ENCODE measurements around the gene B4GALT2.

Gene B4GALT2

DNA sequence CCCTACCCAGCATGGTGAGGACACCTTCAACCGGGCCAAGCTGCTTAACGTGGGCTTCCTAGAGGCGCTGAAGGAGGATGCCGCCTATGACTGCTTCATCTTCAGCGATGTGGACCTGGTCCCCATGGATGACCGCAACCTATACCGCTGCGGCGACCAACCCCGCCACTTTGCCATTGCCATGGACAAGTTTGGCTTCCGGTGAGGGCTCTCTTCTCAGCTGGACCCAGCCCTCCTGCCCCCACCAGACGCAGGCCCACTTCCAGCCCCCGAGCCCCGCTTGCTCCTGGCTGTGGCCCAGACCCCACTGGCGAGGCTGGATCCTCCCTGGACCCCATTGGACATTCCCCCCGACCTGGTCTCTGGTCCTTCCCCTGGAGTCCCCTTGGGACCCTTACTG, 5.8 kb downstream of the B4GALT2 start:
- no peak for DNase-seq (ENCODE audit: low read depth, low spot score)

DNA sequence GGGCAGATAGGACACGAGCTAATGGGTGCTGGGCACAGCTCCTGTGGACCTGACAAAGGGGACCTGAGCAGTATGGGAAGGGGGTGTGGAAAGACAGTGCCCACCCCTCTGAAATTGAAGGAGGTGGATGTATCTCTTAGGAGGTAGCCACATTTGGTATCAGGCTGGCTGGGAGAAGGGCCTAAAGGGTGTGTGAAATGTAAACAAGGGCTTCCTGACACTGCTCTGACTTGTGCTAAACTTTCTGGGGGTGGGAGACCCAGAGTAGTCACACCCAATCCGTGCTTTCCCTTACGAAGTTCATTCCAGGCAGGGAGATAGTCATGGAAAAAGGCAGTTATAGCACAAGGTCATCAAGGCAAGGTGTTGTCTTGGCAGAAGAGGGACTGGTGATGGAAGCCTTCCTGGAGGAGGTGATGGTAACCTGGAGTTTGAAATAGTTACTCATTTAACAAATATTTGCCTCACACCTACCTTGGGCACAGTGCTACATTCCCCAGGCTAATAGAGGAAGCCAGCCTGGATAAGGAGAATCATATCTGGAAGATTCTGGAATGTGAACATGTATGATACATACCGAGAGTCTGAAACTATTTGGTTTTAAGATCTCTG, 7.1 kb downstream of the B4GALT2 start:
- DNase-seq (ENCODE audit: low read depth, low spot score) = no peak

DNA sequence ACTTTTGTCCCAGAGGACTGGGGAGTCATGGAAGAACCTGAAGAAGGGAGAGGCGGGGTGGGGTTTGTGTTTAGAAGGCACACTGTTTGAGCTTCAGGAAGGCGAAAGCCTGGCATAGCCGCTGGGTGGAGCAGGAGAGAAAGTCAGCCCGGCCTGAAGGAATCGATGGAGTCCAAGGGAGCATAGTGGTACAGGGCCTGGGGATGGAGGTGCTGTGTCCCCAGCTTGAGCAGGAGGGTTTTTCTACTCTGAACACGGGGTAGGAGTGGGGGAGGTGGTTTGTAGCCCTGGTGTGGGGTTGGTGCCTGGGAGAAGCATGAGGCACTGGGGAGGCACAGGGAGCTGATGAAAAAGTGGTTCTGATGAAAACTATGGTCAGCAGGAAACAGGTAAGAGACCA, 7.7 kb downstream of the B4GALT2 start:
- DNase-seq (ENCODE audit: low read depth, low spot score) = no peak

DNA sequence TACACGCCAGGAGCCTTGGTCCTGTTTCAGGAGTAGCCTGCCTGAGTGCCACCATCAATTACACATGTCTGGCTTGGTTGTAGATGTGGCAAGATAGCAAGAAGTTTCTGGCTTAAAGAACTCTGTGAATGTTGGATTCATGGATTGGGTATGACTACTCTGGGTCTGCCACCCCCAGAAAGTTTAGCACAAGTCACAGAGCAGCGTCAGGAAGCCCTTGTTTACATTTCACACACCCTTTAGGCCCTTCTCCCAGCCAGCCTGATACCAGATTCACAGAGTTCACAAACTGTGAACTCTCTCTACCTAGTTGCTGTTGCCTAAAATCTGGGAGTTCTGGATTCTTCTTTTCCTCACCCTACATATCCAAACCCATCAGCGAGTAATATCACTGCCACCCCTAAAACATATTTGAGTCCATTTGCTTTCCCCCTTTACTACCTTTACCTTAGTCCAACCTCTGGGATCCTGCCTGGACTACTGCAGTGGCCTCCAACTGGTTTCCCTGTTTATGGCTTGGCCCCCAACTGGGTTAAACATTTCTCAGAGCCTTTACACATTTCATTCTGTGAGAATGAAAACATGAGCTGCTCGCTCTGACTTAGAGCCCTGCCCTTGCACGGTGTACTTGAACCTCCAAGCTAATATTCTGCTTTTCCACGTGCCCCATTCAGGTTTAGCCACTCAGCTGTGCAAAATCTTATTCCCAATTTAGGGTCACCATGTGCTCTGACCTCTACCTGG, 8.3 kb downstream of the B4GALT2 start:
- no peak for DNase-seq (ENCODE audit: low read depth, low spot score)

GRCh38 chr1:43990271-43991199, 11.5 kb downstream of the B4GALT2 start:
- no peak for DNase-seq (ENCODE audit: low read depth, low spot score)

DNA sequence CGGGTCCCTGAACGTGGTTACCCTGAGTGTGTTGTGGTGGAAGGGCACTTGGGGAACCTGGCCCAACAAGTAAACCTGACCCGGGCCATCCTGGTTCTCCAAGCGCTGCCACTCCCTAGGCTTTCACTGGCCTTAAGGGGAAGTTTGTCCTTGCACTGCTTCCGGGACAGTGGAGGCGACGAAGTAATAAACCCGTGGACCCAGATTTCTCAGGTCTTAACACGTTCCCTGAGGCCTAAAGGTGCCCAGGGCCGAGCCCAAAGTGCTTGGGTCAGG, 12.1 kb downstream of the B4GALT2 start:
- no peak for DNase-seq (ENCODE audit: low read depth, low spot score)

GRCh38 chr1:43991476-43992231, 12.6 kb downstream of the B4GALT2 start, which contains the start of gene CCDC24:
CCDC24 (plus strand) TSS chr1:43991599; CDS start chr1:43991879, 280 bp downstream.
- no peak for DNase-seq (ENCODE audit: low read depth, low spot score)

GRCh38 chr1:43992232-43992995, 13.4 kb downstream of the B4GALT2 start:
- no peak for DNase-seq (ENCODE audit: low read depth, low spot score)

- DNase-seq (ENCODE audit: low read depth, low spot score) = no peak
Measured at GRCh38 chr1:43993206-43993914, 14.3 kb downstream of the B4GALT2 start.

DNA sequence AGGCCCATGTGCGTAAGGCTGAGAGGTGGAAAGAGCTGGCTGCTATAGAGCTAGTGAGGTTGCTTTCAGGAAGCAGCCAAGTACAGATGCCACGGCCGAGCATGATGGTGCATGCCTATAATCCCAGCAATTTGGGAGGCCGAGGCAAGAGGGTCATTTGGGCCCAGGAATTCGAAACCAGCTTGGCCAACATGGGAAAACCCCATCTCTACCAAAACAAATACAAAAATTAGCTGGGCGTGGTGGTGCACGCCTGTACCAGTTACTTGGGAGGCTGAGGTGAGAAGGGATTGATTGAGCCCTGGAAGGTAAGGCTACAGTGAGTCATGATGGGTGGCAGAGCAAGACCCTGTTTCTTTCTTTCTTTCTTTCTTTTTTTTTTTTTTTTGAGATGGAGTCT, 15.1 kb downstream of the B4GALT2 start:
- DNase-seq (ENCODE audit: low read depth, low spot score) = no peak

DNA sequence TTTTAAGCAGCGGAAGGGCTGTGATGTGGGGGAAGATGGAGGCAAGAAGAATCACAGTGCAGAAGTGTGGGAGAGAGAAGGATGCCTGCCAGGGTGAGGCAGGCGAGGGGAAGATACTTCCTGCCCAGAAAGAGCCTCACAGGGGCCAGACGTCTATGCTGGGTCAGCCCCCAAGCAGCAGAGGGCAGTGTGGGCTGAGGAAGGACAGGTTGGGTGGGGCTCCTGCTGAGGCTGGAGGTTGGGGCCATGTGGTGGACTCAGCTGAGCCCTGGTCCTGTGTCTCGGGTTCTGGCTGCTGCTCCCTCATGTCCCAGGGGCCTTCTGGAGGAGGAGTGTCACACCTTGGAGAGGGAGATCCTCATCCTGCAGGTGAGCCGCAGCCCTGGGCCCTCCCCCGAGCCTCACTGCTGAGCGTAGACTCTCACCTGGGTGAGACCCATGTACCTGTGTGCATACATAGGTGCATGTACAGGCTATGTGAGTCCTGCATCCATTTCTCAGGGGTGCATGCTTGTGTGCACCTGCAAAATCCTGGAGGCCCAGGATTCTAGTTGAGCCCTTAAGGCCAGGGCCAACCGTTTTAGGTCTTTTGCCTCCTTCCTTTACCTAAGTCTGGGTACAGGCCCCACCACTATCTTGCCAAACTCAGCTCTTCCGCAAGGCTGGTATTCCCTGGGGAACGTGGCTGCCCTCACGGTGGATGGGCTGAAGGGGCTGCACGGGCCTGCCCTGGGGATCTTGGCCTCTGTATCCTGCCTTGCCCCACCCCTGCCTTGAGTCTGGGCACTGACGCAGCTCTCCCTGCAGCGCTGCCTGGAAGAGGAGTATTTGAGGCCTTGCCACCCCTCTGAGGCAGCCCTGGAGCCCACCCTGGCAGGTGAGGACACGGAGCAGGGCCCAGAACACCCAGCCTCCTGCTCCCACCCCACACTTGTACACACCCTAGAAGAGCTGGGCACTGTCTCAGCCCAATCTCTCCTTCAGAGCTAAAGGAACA, 16.1 kb downstream of the B4GALT2 start:
- no peak for DNase-seq (ENCODE audit: low read depth, low spot score)

DNA sequence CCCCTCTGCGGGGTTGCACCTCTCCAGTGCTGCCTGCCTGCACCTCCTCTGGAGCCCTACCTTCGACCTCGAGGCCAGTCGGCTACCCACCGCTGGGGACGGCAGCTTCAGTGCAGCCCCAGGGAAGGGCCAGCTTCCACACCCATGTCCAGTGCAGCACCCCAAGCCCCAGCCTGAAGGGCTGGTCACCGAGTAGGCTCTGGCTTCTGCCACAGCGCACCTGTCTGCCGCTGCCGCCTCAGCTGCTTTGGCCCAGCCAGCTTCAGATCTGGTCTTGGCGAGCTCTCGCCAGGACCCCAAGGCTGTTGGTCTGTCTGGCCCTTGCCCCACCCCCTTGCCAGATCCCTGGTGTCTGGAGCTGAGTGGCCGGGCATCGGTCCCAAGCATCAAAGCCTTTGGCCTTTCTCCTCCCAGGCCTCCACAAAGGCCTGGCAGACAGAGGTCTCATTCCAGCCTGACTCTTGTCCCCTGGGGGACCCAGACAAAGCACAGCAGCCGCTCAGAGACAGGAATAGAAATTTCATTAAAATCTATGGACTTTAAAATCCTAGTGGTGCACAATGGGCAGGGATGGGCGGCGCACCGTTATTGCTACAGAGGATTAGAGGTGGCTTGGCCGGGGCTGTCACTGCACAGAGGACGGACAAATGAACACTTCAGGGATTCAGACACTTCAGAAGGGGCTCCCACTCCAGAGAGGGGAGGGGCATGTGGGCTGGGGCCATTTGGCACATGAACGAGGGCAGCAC, 17.1 kb downstream of the B4GALT2 start:
- no peak for DNase-seq (ENCODE audit: low read depth, low spot score)

- no peak for DNase-seq (ENCODE audit: low read depth, low spot score)
Measured at GRCh38 chr1:43996733-43997115, 17.7 kb downstream of the B4GALT2 start.

DNA sequence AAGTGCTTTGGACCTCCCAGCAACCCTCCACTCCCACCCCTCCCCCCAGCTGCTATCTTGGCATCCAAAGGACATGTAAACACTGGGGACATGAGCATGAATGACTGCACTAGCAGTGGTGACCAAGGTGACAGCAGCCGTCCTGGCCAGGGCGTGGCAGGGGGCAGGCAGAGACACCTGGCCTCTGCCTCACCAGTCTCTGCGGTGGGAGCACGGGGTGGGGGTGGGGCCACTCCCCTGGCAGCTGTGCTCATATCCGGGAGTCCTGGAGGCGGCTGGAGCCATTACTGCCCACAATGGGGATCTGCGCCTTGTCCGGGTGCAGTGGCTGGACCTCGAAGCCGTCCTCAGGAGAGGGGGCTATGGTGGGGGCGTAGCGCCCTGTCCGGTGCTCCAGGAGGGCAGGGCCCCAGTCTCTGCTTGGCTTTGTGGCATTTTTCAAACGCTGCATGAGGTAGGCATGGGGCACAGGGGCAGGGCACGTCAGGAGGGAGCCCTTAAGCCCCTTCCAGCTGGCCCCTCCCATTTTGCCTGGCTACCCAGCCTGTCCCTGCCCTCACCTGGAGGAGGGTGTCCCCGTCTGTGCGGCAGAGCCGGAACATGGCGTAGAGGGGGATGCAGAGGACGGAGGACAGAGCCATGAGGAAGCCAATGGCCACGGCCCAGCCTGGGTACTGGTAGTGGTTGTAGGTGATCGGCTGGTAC, 18.4 kb downstream of the B4GALT2 start:
- DNase-seq (ENCODE audit: low read depth, low spot score) = no peak

- DNase-seq (ENCODE audit: low read depth, low spot score) = no peak
Measured at GRCh38 chr1:43998000-43998378, 19.0 kb downstream of the B4GALT2 start.

DNA sequence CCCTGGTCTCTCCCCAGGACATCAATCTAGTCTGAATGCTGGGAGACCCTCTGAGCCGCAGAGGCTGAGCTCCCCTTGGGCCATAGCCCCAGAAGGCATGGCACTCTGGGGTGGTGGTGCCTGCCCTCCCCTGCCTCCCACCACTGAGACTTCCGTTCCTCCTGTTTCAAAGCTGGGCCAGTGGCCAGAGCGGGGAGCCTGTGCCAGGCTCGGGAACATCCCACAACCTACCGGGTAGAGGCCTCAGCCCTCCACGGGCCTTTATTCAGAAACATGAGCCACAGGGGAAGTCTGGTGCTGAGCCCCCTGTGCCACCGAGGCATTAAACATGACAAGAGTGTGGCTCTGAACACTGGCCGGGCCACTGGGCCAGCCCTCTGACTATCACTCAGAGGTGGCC, 20.4 kb downstream of the B4GALT2 start:
- DNase-seq (ENCODE audit: low read depth, low spot score) = no peak

DNA sequence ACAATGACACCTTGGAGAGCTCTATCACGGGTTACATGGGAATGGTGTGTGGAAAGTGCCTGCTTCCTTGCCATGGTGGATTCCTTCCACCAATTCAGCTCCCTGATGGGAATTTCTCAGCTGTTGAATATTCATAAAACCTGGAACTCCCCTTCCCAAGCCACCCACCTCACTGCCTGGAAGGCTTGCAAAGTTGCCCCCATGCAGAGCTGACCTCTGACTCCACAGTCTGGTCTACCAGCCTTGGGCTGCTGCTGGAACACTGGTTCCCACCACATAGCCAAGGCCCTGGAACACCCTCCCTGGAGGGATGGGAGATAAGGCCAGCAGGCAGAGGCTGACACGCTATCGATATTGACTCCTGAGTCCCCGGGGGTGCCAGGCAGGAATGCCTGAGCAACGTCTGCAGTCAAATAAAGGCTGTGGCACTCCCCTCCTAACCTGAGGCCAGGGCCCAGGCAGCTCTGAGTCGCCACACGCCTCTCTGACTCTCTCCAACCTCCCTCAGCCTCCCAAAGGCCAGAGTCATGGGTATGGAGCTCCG, 21.2 kb downstream of the B4GALT2 start:
- DNase-seq (ENCODE audit: low read depth, low spot score) = no peak

DNA sequence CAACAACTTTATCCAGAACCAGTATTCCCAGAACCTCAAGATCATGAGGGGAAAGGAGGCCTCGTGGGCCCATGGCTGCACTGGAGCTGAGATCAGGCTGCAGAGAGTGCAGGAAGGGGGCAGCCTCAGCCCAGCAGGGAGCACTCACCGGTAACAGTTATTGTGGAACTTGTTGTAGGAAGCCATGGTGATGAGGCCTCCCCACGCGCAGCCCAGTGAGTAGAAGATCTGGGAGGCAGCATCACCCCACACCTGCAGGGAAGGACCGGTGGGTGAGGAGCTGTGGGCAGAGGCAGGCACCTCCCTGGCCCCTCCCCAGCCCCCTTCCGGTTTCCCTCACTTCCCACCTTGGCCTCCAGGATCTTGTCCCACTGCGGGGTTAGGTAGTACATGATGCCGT, 23.2 kb downstream of the B4GALT2 start:
- DNase-seq (ENCODE audit: low read depth, low spot score) = no peak
